Uterus (tissue), 4 donors: Measurements from ENCODE around the gene RPL29. TPM values are rescaled to one million over a fixed set of nuclear protein-coding genes. Genes with fewer than 3 reads are reported as not detected.
A peak's percentile ranks its signal among the peaks of the same experiment; 100 is the strongest.

Source experiments
- DNase-seq, 2 donors: peaks; one replicate each; pipeline ENCODE4 v3.0.0-alpha.2; 2019 to 2020
- H3K27ac ChIP-seq, 2 donors: fragments of 200-600 bp; sonication (generic); 1 replicate in 1 of 2; 2 replicates in 1 of 2; pipeline ENCODE4 v1.5.1; 2016 to 2018
- H3K27me3 ChIP-seq, 2 donors: fragments of 200-600 bp; sonication (generic); one replicate each; pipeline ENCODE4 v1.5.1; 2018 to 2019; ENCODE audit warnings: control low read depth in 1 of 2
- H3K36me3 ChIP-seq, 2 donors: fragments of 200-600 bp; sonication (generic); one replicate each; pipeline ENCODE4 v1.5.1; 2019; ENCODE audit warnings: control low read depth in 1 of 2
- H3K4me1 ChIP-seq, 2 donors: fragments of 200-600 bp; sonication (generic); one replicate each; pipeline ENCODE4 v1.5.1; 2018 to 2019; ENCODE audit warnings: control low read depth in 1 of 2
- H3K4me3 ChIP-seq, 2 donors: fragments of 200-600 bp; sonication (generic); 1 replicate in 1 of 2; 2 replicates in 1 of 2; pipeline ENCODE4 v1.5.1; 2018 to 2019; ENCODE audit warnings: mild to moderate bottlenecking in 1 of 2
- H3K9me3 ChIP-seq, 2 donors: fragments of 200-600 bp; sonication (generic); one replicate each; pipeline ENCODE4 v1.5.1; 2019; ENCODE audit warnings: control low read depth in 1 of 2
- POLR2A ChIP-seq, 2 donors: fragments of 450-650 bp; IDR thresholded peaks; one replicate each; pipeline ENCODE4 v1.6.1; 2016; ENCODE audit warnings: antibody characterized with exemption in 2 of 2, mild to moderate bottlenecking in 1 of 2, moderate library complexity in 1 of 2
- intact Hi-C: fragments of 100-400 bp; cut with DNase I; formaldehyde crosslinking; loops from one replicate; pipeline ENCODE4 v1.15.1; 2023; ENCODE audit warnings: low total_unique reads
- total RNA-seq, 4 donors: library from RNA; depleted of rRNA in 3 of 4; stranded (reverse); fragments of >200 nt in 3 of 4; gene quantifications; one replicate each; pipeline versions ENCODE4 v1.1.0 to v1.2.4, GENCODE V29; 2014 to 2023
- TF ChIP-seq, protein P1 (sequence below), 4 experiments: fragments of 200-600 bp in 2 of 4; fragments of 450-650 bp in 2 of 4; sonication (generic) in 2 of 4; IDR thresholded peaks; one replicate each; pipeline ENCODE4 v1.5.1; 2016 to 2019; ENCODE audit warnings: antibody characterized with exemption in 4 of 4, mild to moderate bottlenecking in 2 of 4, moderate library complexity in 1 of 4
- donor health status: DM: yes; HTN: yes; CAD: no.

Gene RPL29
- total RNA-seq, 4 donors from 2014 or later: 696 to 2,362 (median 1,238) TPM

DNA sequence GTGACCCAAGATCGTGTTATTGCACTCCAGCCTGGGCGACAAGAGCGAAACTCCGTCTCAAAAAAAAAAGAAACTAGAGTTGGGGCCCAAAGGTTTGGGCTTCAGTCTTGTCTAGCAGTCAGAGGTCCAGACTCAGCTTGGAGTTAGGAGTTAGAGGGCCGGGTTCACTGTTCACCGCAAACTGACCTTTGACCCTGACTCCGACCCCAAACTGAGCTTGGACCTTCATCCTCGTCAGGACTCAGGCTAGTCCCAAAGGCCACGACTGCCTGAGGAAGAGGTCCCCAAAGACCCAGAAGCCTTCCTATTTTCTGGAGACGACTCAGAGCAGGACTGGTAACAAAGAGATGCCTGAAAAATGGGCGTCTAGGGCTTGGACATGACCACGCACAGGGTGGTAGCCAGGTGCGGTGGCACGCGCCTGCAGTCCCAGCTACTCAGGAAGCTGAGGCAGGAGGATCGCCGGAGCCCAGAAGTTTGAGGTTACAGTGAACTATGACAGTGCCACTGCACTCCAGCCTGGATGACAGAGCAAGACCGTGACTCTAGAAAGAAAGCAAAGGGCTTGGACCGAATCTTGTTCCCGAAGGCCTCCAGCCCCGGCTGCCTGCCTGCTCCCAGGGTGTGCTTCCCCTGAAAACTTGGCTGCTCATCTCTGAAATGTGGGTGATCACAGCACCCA lies 22.8 kb upstream of the RPL29 start:
- Histone ChIP-seq H3K27ac (peak overlapping the region; percentile 81 to 83), H3K4me1 (peaks cover 0 to 27% of the 10 kb centered on the region in 2 donors), H3K36me3 (no peaks in the 10 kb centered on the region), H3K4me3 (no peak overlapping the region), H3K9me3 (no peaks in the 10 kb centered on the region), H3K27me3 (no peaks in the 10 kb centered on the region)
- DNase-seq: no peak
- no peak for TF ChIP-seq POLR2A (IDR thresholded peaks at IDR 0.05)
- TF ChIP-seq, protein P1, sequence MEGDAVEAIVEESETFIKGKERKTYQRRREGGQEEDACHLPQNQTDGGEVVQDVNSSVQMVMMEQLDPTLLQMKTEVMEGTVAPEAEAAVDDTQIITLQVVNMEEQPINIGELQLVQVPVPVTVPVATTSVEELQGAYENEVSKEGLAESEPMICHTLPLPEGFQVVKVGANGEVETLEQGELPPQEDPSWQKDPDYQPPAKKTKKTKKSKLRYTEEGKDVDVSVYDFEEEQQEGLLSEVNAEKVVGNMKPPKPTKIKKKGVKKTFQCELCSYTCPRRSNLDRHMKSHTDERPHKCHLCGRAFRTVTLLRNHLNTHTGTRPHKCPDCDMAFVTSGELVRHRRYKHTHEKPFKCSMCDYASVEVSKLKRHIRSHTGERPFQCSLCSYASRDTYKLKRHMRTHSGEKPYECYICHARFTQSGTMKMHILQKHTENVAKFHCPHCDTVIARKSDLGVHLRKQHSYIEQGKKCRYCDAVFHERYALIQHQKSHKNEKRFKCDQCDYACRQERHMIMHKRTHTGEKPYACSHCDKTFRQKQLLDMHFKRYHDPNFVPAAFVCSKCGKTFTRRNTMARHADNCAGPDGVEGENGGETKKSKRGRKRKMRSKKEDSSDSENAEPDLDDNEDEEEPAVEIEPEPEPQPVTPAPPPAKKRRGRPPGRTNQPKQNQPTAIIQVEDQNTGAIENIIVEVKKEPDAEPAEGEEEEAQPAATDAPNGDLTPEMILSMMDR (IDR thresholded peaks at IDR 0.05): no peak
- intact Hi-C loops: no loop called here

- DNase-seq: no peak
- Histone ChIP-seq H3K27me3 (no peaks in the 10 kb centered on the region), H3K4me1 (peaks cover 0 to 20% of the 10 kb centered on the region in 2 donors), H3K36me3 (no peaks in the 10 kb centered on the region), H3K4me3 (no peak overlapping the region), H3K9me3 (no peaks in the 10 kb centered on the region), H3K27ac (peak overlapping the region; percentile 27 to 34)
- TF ChIP-seq POLR2A (IDR thresholded peaks at IDR 0.05): no peak
- TF ChIP-seq, protein P1 (IDR thresholded peaks at IDR 0.05): no peak
- intact Hi-C loops: no loop called here
Observed at GRCh38 chr3:52017586-52017985, 21.9 kb upstream of the RPL29 start.

- intact Hi-C loops: no loop called here
- DNase-seq: no peak
- H3K27me3 ChIP-seq: no peaks in the 10 kb centered on the region
- H3K27ac ChIP-seq: no peak overlapping the region
- H3K4me1 ChIP-seq: peaks cover 0 to 7% of the 10 kb centered on the region in 2 donors
- no peaks in the 10 kb centered on the region for H3K36me3 ChIP-seq
- no peaks in the 10 kb centered on the region for H3K9me3 ChIP-seq
- no peak overlapping the region for H3K4me3 ChIP-seq
- TF ChIP-seq, protein P1 (IDR thresholded peaks at IDR 0.05): no peak
- TF ChIP-seq POLR2A (IDR thresholded peaks at IDR 0.05): no peak
Observed at GRCh38 chr3:52015438-52016228, 19.9 kb upstream of the RPL29 start.

DNA sequence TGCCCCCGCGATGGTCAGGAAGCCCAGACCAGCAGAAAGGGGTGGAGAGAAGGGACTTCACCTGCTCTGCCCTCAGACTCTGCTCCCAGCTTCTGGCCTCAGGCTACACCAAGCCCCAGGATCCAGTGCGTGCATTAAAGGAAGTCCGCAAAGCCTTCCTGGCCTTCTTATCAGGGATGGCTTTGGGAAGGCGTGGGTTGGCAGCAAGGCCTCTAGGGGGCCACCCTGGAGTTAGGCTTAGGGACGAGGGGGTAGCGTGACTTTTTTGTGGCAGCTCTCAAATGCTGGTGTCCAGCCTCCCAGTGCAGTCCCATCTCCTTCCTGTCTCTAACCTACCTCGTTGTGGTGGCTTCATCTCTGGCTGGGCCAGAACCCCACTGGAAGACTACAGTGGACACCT lies 18.9 kb upstream of the RPL29 start:
- no peaks in the 10 kb centered on the region for H3K27me3 ChIP-seq
- H3K36me3 ChIP-seq: no peaks in the 10 kb centered on the region
- H3K27ac ChIP-seq: no peak overlapping the region
- H3K4me1 ChIP-seq: peaks cover 0 to 7% of the 10 kb centered on the region in 2 donors
- no peaks in the 10 kb centered on the region for H3K9me3 ChIP-seq
- DNase-seq: no peak
- intact Hi-C loops: loop anchor here (5.0 kb wide), 1 partner anchor 103 kb away; no protein-coding TSS in a partner anchor
- no peak overlapping the region for H3K4me3 ChIP-seq
- TF ChIP-seq POLR2A (IDR thresholded peaks at IDR 0.05): no peak
- TF ChIP-seq, protein P1 (IDR thresholded peaks at IDR 0.05): no peak
